GM21723 (cell line): Measurements from ENCODE around the gene HMCN2.

ENCODE experiments used
- ATAC-seq: cut with Tn5 transposase; IDR thresholded peaks from one replicate; pipeline ENCODE4 v1.9.1; 2021; ENCODE audit warnings: mild to moderate bottlenecking, moderate library complexity; ENCODE audit not compliant: unreplicated experiment

Gene HMCN2

DNA sequence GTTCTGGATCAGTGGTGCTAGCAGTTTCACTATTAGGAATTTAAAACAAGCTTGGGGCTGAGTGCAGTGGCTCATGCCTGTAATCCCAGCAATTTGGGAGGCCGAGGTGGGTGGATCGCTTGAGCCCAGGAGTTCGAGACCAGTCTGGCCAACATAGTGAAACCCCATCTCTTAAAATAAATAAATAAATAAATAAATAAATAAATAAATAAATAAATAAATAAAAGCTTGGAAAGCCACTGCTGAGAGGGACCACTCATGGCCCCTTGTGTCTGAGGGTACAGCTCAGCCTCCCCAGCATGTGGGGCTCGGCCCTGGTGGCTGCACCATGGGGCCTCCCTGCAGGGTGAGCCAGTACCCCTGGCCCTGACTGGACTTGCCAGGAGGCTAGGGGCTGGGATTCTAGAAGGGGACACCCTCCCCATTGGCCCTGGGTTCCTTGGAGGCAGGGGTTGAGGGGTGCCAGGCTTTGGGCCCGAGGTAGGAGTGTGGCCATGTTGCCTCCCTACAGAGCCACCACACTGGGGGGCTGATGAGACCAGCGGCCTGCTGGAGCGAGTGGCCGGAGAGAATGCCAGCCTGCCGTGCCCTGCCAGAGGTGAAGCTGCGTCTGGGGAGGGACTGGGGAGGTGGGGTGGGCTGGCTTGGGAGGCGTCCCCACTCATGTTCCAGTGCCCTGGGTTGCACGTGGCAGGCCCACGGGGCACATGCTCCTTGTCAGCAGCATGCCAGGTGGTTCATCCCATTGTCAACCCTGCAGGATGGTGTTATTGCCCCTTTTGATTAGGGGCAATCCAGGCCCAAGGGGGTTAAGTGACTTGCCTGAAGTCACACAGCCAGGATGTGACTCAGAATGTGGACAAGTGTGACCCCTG is 76.5 kb downstream of the HMCN2 start:
- ATAC-seq = no peak

DNA sequence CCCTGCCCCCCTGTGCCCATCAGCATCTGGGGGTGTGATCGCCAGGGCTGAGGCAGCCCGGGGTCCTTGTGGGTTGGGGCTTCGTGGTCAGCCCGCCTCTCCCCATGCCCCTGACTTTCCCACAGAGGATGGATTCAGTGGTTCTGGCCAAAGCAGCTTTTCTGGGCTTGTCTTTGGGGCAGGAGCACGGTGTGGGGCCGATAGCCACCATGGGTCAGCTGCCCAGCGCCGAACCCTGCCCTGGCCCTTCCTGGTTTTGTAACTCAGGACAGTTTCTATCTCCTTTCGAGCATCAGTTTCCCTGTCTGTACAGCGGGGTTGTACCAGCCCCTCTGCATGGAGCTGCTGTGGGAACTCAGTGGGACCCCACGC is 77.1 kb downstream of the HMCN2 start:
- ATAC-seq = no peak

DNA sequence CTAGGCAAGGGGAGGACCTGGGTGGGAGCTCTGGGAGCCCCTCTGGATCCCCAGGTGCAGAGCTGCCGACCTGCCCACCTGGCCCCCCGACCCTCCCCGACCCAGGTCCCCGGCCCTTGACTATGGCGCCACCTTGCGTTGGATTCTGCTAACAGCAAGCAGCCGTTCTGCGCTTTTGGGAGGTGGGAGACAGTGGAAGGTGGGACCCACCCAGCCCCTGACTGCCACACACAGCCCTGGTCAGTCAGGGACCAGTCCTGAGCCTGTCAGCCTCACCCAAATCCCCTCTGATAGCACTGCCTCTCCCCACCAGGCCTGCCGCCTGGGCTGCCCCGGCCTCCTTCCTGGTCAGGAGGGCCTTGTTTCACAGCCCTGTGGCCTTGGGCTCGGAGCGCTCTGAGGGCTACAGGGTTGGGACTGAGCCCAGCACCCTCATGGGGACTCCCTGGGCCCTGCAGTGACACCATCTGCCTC is 77.9 kb downstream of the HMCN2 start:
- no peak for ATAC-seq

DNA sequence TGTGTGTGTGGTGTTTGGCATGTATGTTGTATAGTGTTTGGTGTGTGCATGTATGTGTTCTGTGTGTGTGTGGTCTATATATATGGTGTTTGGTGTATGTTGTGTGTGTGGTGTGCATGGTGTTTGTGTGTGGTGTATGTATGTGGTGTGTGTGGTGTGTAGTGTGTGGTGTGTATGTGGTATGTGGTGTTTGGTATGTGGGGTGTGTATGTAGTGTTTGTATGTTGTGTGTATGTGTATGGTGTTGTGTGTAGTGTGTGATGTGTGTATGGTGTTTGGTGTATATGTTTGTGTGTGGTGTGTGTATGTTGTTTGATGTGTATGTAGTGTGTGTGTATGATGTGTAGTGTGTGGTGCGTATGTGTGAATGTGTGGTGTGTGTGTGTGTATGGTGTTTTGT is 78.8 kb downstream of the HMCN2 start:
- ATAC-seq = no peak

DNA sequence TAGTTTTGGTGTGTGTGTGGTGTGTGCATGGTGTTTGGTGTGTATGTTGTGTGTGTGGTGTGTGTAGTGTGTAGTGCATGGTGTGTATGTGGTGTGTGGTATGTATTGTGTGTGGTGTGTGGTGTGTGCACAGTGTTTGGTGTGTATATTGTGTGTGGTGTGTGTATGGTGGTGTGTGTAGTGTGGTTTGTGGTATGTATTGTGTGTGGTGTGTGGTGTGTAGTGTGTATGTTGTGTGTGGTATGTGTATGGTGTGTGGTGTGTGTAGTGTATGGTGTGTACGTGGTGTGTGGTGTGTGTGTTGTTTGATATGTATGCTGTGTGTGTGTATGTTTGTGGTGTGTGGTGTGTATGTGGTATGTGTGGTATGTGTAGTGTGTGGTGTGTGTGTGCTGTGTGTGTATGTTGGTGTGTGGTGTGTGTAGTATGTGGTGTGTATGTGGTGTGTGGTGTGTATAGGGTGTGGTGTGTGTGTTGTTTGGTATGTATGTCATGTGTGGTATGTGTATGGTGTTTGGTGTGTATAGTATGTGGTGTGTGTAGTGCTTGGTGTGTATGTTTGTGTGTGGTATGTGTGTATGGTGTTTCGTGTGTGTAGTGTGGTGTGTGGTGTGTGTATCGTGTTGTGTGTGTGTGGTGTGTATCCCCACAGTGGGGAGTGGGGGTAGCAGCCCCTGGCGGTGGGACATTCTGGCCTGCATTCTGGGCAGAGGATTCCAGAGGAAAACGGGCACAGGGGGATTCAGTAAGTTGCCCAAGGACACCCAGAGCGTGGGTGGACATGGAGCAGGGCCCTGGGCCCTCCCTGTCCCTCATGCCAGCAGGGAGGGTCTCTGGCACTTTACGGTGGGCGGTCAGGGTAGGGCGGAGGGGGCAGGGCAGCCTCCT is 79.7 kb downstream of the HMCN2 start:
- no peak for ATAC-seq

DNA sequence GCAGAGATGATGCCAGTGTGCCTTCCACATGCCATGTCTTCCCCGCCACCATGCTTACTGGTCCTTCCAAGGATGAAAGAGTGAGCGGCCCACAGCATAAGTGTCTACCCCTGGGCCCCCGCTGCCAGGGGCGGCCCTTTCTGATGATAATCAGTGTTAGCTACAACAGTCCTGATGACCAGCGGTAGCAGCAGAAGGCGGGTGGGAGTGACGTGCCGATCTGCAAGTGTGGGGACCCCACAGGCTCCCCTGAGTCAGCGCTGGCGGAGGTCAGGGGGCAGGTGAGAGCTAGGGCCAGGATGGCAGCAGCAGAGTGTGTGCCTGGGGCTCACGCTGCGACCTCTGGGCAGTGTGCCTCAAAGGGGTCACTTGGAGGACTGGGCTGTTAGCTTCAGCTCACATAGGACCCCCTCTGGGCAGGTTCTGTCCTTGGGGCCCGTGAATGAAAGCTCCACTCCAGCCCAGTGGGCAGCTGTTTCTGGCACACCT is 80.4 kb downstream of the HMCN2 start:
- no peak for ATAC-seq

DNA sequence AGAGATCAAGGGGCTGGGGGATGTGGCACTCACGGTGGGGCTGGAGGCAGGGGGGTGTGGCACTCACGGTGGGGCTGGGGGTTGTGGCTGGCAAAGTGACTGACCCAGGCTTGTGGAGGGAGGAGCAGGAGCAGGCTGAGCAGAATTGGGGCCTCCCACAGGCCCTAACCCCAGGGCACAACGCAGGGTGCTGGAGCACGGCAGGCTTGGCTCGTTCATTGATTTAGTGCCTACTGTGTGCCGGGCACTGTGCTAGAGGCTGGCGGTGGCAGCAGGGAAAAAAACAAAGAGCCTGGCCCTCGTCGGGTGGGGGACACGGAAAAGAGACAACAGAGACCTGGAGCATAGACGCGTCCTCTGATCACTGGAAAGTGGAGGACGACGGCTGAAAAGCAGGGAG is 80.9 kb downstream of the HMCN2 start:
- ATAC-seq = no peak

DNA sequence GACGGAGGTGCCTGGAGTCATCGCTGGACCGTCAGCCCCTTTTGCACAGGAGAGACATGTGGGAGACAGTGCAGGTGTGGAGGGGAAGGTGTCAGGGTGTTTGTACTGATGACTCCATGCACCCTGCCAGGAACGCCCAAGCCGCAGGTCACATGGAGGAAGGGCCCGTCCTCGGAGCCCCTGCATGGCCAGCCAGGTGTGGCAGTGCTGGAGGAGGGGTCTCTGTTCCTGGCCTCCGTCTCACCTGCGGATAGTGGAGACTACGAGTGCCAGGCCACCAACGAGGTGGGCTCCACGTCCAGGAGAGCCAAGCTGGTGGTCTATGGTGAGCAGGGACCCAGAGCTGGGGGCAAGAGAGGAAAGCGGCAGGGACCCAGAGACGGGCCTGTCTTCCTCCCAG is 81.5 kb downstream of the HMCN2 start:
- ATAC-seq = no peak

DNA sequence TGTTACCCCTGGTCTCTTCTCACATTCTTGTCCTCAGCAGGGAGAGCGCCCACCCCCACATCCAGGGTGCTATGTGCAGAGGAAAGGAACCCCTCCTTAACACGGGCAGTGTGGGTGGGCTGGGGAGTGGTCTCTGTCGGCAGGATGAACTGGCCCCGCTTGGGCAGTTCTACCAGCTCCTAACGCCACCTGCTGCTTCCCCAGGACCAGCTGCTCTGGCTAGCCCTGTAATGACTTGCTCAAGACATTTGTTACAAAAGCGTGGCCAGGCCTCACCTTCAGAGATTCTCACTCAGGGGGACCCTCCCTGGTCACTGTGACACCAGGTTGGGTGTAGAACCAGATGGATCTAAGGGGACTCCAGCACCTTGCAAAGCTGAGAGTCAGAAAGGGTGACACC is 82.4 kb downstream of the HMCN2 start:
- no peak for ATAC-seq

DNA sequence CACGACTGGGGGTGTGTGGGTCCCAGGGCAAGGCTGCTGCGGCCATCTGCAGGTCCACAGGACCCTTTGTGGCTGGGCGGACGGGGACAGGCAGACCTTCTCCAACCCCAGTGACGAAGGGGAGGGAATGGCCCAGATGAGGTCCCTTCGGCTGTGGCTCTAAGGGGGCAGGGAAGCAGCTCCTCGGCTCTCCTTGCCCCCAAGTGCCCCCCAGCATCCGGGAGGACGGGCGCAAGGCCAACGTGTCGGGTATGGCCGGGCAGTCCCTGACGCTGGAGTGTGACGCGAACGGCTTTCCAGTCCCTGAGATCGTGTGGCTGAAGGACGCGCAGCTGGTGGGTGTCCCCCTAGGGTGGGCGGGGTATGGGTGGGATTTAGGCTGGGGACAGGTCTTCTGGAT is 82.8 kb downstream of the HMCN2 start:
- no peak for ATAC-seq

DNA sequence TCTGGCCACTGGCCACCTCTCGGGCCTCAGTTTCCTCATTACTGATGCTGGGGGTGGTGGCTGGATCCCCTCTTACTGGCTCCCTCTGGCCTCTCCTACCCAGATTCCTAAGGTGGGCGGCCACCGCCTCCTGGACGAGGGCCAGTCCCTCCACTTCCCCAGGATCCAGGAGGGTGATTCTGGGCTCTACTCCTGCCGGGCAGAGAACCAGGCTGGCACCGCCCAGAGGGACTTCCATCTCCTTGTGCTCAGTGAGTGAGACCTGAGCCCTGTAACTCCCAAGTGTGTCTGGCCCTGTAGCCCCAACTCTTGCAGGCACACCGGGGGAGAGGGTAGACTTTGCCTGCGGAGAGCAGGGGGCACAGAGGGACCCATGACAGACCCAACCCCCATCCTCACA is 83.3 kb downstream of the HMCN2 start:
- no peak for ATAC-seq

DNA sequence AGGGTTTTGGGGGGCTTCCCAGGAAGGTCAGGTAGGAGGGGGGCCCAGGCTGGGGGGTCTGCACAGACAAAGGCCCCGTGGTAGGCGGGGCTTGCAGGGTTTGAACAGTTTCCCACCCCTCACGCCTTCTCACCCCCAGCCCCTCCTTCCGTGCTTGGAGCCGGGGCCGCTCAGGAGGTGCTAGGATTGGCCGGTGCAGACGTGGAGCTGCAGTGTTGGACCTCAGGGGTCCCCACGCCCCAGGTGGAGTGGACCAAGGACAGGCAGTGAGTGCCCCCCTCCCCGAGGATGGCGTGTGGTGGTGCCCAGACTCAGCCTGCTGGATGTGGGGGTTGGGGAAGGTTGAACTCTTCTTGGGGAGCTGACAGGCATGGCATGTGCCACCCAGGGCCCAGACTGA is 83.8 kb downstream of the HMCN2 start:
- ATAC-seq = no peak

DNA sequence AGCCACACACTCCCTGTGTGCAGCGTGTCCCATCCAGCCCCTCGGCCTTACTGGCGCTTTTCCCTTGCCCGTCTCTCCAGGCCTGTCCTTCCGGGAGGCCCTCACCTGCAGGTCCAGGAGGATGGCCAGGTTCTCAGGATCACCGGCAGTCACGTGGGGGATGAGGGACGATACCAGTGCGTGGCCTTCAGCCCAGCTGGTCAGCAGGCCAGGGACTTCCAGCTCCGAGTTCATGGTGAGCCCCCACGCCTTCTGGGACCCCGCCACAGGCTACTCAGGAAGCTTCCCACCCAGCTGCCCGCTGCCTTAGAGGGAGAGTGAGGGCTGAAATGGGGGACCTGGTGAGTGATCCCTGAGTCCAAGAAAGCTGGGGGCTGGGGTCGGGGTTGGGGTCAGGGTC is 85.8 kb downstream of the HMCN2 start:
- no peak for ATAC-seq

DNA sequence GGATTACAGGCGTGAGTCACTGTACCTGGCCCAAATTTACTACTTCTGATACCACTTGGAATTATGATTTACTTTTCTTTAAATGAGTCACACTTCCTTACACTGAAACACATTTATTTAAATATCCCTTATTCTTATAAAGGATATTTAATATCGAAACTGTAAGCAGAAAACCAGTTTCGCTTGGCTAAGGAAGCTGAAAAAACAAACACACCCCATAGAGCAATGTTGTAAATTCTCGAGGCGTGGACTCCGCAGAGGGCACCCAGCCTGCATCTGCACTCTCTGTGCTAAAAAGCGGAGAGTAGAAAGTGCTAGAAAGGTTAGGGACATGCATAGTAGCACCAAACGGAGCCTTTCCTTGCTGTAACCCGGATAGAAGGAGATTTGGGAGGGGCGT is 86.5 kb downstream of the HMCN2 start:
- no peak for ATAC-seq

DNA sequence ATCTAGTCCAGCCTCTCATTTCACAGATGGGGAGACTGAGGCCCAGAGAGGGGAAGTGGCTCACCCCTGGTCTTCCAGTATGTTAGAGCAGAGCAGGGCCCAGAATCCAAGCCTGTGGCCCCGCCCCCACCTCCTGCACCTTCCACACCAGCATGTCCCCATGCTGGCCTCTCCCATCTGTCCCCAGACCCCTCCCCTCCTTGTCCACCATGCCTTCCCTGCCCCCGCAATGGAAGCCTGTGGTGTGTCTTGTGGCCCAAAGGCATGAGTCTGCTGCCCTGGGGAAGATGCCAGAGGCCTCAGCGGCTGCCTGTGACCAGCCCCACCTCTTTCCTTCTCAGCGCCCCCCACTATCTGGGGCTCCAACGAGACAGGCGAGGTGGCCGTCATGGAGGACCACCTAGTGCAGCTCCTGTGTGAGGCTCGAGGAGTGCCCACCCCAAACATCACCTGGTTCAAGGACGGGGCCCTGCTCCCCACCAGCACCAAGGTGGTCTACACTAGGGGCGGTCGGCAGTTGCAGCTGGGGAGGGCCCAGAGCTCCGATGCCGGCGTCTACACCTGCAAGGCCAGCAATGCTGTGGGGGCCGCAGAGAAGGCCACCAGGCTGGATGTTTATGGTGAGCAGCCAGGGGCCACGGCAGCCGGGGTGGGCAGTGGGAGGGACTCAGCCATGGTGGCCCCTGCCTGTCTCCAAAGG is 87.2 kb downstream of the HMCN2 start:
- no peak for ATAC-seq

DNA sequence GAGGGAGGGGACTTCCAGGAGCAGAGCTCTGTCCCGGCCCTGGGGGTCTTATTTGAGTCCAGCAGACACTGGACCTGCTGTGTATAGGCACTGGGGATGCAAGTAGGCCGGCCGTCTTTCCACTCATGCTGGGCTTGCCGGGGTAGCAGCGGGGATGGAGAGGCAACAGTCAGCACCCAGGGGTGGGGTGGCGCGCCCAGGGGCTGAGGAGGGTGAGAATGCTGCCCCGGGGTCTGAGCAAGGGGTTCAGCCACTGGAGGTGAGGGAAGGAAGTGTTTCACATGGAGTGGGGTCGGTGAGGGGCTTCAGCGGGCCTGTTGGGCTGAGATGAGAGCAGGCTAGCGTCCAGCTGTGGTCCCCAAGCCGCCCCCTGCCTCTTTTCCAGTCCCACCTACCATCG is 88.8 kb downstream of the HMCN2 start:
- ATAC-seq = no peak

DNA sequence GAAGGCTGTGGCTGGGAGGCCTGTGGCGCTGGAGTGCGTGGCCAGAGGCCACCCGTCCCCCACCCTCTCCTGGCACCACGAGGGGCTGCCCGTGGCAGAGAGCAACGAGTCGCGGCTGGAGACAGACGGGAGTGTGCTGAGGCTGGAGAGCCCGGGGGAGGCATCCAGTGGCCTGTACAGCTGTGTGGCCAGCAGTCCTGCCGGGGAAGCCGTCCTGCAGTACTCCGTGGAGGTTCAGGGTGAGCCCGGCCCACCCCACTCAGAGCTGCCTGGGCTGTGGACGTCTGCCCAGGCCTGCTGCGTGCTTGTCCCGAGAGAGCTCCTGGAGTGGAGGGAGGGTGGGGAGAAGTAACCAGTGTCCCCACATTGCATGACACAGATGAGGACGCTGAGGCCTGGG is 89.2 kb downstream of the HMCN2 start:
- no peak for ATAC-seq

DNA sequence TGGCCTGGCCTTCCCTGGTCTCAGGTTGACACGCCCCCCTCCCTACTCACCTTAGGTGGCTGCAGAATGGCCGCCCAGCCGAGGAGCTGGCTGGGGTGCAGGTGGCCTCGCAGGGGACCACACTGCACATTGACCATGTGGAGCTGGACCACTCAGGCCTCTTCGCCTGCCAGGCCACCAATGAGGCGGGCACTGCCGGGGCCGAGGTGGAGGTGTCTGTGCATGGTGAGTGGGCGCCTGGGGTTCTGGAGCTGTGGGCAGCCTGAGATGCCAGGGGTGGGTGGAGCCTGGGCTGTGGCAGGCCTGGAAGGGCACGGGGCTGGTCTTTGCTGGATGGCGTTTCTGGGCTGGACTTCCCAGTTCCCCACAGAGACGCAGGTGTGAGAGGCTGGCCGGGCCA is 90.5 kb downstream of the HMCN2 start:
- ATAC-seq = no peak

DNA sequence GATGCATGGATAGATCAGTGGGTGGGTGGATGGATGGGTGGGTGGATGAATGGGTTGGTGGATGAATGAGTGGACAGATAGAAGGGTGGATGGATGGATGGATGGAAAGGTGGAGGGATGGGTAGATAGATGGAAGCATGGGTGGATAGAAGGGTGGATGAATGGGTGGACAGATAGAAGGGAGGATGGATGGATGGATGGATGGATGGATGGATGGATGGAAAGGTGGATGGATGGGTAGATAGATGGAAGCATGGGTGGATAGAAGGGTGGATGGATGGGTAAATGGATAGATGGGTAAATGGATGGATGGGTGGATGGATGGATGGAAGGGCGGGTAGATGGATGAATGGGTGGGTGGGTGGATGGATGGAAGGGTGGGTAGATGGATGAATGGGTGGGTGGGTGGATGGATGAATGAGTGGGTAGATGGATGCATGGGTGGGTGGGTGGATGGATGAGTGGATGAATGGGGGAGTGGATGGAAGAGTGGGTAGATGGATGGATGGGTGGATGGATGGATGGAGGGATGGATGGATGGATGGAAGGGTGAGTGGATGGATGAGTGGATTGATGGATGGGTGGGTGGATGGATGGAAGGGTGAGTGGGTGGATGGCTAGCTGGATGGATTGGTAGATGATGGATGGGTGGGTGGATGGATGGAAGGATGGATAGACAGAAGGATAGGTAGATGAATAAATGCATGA is 91.5 kb downstream of the HMCN2 start:
- ATAC-seq = no peak

DNA sequence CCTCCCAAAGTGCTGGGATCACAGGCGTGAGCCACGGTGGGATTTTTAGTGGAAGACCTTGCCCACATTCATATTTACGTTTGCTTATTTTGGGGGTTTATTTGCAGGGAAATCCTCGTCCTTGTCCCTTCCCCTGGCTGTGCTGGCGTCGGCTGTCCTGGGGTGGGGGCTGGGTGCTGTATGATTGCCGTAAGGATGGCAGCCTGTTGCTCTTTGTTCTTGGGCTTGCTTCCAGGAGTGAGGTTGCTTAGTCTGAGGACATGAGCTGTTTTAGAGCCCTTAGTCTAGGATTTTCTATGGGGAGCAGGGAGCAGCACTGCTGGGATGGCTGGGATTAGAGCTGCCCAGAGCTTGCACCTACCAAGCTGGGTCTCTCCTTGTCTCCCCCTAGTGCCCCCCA is 93.4 kb downstream of the HMCN2 start:
- no peak for ATAC-seq

DNA sequence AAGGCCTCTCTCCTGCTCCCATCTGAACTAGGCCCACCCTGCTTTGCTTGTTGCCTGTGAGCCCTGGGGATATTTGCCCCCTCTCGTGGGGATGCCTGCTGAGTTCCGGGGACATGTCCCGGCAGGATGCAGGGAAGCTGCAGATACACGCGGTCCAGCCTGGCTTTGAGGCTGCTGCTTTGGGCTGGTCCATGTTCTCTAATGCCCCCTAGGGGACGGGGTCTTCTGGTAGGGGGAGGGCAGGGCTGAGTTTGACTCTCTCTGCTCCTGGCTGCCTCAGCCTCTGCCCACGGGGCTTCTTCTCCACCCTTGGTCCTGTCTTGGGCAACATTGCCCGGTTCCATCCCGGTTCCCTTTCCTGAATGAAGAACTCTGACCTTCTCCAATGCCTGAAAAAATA is 94.3 kb downstream of the HMCN2 start:
- ATAC-seq = no peak
